Rectal smooth muscle tissue (tissue), 1 donor: ENCODE measurements around the gene NAA80.

Experiments used
- H3K27ac ChIP-seq: one replicate; pipeline ENCODE4 v1.7.0; 2013; ENCODE audit warnings: low read depth, low read length, inconsistent platforms
- H3K27me3 ChIP-seq: one replicate; pipeline ENCODE4 v1.7.0; 2013; ENCODE audit warnings: low read length; ENCODE audit not compliant: control insufficient read depth, insufficient read depth
- H3K36me3 ChIP-seq: one replicate; pipeline ENCODE4 v1.7.0; 2013; ENCODE audit warnings: low read length; ENCODE audit not compliant: control insufficient read depth, insufficient read depth
- H3K4me1 ChIP-seq: one replicate; pipeline ENCODE4 v1.7.0; 2013; ENCODE audit warnings: low read length; ENCODE audit not compliant: control insufficient read depth, insufficient read depth
- H3K4me3 ChIP-seq: one replicate; pipeline ENCODE4 v1.7.0; 2013; ENCODE audit warnings: low read length
- H3K9ac ChIP-seq: one replicate; pipeline ENCODE4 v1.7.0; 2013; ENCODE audit warnings: low read length

Gene NAA80

DNA sequence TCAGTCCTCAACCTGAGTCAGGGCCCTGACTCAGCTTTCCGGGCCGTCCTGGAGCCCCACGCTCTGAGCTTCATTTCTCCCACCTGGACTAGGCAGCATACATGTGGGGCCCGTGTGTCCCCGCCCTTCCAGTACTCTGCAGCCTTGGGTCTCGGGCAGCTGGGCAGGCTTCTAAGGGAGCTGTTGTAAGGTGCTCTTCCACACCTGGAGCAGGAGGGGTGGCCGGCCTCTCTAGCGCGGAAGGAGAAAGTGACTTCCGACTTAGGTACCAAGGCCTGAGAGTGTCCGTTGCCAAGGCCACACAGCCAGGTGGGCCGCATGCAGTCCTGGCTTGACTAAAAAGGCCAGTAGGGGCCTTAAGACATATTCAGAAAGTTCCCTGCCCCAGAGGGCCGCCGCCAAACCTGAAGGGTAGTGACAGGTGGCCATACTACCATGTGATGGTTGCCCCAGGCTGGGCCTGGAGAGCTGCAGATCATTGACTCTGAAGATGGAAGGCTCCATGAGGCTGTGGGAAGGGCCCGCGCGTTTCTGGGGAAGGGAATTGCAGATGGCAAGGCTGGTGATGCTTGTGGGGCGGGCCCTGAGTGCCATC, 39.7 kb downstream of the NAA80 start:
- Histone ChIP-seq H3K27ac (peak overlapping the region; percentile 97), H3K36me3 (peaks cover 28% of the 10 kb centered on the region), H3K4me1 (peaks cover 27% of the 10 kb centered on the region), H3K27me3 (peaks cover 3% of the 10 kb centered on the region), H3K4me3 (peak overlapping the region; percentile 45), H3K9ac (no peak overlapping the region)

DNA sequence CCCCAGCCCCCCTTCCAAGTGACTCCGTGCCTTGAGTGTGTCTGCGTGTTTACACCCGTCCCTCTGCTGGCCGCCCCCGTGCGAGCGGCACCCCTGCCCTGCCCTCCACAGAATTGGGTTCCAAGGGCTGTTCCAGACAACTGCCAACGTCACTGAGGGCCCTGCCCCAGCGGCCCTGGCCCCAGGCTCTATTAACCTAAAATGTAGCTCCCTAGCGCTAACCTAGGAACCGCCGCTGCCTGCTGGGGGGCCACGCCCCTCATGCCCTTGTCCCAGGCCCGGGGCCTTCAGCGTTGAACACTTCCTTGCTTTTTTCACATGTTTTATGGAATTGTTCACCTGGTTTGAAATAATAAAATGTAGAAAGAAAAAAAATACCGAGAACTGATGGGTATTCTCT, 40.2 kb downstream of the NAA80 start:
- Histone ChIP-seq H3K27ac (peak overlapping the region; percentile 97), H3K9ac (no peak overlapping the region), H3K4me3 (no peak overlapping the region), H3K4me1 (peaks cover 21% of the 10 kb centered on the region), H3K36me3 (peaks cover 29% of the 10 kb centered on the region), H3K27me3 (no peaks in the 10 kb centered on the region)

DNA sequence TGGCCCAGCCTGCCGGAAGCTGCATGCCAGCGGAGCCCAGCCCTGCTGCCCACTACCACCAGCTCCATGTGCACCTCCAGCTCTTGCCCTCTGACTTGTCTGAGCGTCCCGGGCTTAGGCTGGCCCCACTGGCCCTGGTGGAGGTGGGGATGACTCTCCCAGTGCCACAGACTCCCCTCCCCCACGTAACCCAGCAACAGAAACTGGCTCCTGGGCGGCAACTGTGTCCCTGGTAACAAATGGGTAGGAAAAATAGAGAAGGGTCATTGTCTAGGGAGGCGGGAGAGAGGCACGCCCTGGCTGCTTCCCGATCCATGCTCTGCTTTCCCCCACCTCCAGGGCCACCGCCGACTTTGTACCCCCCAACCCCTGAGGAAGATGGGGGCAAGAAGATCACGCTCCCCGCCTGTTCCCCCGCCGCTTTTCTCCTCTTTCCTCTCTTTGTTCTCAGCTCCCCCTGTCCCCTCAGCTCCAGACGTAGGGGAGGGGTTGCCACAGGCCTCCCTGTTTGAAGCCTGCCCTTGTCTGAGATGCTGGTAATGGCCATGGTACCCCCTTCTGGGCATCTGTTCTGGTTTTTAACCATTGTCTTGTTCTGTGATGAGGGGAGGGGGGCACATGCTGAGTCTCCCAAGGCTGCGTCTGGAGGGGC, 41.0 kb downstream of the NAA80 start:
- peak overlapping the region; percentile 97 for H3K27ac ChIP-seq
- no peak overlapping the region for H3K4me3 ChIP-seq
- peaks cover 32% of the 10 kb centered on the region for H3K36me3 ChIP-seq
- no peak overlapping the region for H3K9ac ChIP-seq
- H3K27me3 ChIP-seq: no peaks in the 10 kb centered on the region
- peaks cover 21% of the 10 kb centered on the region for H3K4me1 ChIP-seq

DNA sequence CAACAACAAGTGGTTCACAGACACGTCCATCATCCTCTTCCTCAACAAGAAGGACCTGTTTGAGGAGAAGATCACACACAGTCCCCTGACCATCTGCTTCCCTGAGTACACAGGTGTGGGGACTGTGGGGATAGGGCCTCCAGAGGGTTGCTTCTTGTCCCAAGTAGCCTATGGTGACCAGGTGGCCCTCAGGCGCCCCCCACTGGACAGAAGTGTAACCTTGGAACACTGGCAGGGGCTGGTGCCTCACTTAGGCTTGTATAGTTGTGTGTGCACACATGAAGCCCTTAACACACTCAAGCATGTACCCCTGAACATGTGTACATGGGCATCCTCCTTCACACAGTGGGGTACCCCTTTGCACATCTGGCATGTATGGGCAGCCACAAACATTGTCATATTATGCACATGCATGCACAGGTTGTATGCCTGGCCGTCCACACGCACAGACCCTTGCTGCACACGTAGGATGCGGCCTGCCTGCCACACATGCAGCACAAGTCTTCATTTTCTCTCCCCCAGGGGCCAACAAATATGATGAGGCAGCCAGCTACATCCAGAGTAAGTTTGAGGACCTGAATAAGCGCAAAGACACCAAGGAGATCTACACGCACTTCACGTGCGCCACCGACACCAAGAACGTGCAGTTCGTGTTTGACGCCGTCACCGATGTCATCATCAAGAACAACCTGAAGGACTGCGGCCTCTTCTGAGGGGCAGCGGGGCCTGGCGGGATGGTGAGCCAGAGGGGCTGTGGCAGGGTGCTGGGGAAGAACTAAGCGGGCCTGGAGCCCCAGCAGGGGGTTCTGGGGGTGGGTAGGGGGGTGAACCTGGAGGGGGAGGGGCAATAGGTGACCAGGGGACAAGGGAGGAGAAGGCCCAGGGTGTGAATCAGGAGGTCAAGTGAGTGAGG, 42.0 kb downstream of the NAA80 start:
- no peak overlapping the region for H3K27ac ChIP-seq

DNA sequence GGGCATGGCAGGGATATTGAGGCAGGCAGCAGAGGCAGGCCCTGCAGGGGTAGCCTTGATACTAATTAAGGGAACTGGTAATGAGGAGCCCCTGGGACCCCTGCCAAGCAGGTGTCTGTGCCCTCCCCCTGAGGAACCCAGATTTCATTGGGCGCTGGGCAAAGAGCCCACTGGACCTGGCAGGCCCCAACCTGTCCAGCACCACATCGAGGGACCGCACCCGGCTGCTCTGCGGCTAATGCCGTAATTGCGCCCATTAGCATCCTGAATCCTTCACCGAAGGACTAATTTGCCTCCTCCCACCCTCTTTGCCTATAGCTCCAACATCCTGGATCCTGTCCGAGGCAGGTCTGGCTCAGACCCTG, 44.0 kb downstream of the NAA80 start:
- Histone ChIP-seq H3K36me3 (peaks cover 39% of the 10 kb centered on the region), H3K27me3 (no peaks in the 10 kb centered on the region), H3K4me1 (peaks cover 7% of the 10 kb centered on the region), H3K27ac (no peak overlapping the region), H3K4me3 (no peak overlapping the region), H3K9ac (no peak overlapping the region)

More for the DNA sequence above, 42.0 kb downstream of the NAA80 start:
- Histone ChIP-seq H3K27me3 (no peaks in the 10 kb centered on the region), H3K4me3 (no peak overlapping the region), H3K9ac (no peak overlapping the region), H3K36me3 (peaks cover 32% of the 10 kb centered on the region), H3K4me1 (peaks cover 21% of the 10 kb centered on the region)

DNA sequence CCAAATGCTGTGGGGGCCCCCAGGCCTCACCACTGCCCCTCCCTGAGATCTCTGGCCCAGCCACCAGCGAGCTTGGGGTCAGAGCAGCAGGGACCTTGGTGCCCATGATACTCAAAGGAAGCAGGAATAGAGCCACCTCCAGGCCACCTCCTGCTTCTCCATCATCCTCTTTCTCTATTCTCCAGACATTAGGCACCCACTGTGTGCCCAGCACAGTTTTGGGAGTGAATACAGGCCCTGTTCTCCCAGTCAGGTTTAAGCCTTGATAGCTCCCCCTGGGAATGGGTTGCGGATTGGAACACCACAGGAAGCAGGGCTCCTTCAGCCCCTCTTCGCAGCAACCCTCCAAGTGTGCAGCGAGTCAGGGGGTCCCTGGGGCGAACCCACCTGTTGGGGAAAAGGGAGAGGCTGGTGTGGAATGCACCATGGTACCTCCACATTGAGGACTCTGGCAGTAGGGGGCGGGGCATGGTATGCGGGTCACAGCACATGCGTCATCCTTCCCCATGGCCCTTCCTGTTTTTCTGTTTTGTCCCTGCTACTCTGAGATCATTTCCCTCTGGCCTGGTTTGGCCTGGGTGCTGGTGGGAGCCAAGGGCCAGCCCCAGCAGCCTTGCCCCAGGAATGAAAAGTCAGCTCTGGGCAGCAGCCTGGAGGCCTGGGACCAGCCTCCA, 44.5 kb downstream of the NAA80 start:
- H3K9ac ChIP-seq: no peak overlapping the region
- H3K4me3 ChIP-seq: no peak overlapping the region

DNA sequence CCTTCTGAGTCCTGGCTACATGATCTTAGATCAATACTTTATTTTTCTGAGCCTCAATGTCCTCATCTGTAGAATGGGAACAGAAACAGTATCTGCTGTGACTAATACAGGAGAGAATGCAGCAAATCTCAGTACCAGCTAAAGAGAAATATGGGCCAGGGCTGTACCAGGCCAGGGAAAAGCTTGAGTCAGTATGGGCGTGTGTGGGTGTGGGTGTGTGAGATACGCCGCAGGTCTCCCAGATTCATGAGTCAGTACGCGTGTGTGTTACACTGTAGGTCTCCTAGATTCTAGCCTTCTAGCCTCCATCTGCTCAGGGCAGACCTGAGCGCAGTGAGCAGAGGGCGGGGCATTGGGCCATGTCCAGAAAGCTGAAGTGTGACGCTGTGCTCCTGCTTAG, 48.0 kb downstream of the NAA80 start:
- no peak overlapping the region for H3K4me3 ChIP-seq
- H3K36me3 ChIP-seq: peaks cover 23% of the 10 kb centered on the region
- H3K27ac ChIP-seq: no peak overlapping the region
- H3K9ac ChIP-seq: no peak overlapping the region
- H3K4me1 ChIP-seq: peaks cover 7% of the 10 kb centered on the region
- H3K27me3 ChIP-seq: no peaks in the 10 kb centered on the region

More for the DNA sequence above, 44.5 kb downstream of the NAA80 start:
- Histone ChIP-seq H3K27ac (no peak overlapping the region), H3K4me1 (peaks cover 5% of the 10 kb centered on the region), H3K36me3 (peaks cover 39% of the 10 kb centered on the region), H3K27me3 (no peaks in the 10 kb centered on the region)

DNA sequence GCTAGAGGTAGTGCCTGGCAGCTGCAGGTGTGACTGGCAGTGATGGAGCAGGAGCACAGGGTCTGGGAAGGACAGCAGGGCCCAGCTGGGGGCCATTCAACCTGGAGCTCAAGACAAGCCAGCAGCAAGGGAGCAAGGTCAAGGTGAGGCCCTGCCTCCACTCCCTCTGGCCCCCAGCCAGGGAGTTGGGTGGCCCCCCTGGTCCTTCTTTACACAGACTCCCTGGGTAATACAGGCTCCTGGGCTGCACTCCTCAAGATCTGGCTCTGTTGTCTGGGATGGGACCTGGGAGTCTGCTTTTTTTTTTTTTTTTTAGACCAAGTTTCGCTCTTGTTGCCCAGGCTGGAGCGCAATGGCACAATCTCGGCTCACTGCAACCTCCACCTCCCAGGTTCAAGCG, 48.7 kb downstream of the NAA80 start:
- Histone ChIP-seq H3K27ac (no peak overlapping the region), H3K4me3 (no peak overlapping the region), H3K4me1 (peaks cover 11% of the 10 kb centered on the region), H3K9ac (no peak overlapping the region), H3K36me3 (peaks cover 20% of the 10 kb centered on the region), H3K27me3 (no peaks in the 10 kb centered on the region)

DNA sequence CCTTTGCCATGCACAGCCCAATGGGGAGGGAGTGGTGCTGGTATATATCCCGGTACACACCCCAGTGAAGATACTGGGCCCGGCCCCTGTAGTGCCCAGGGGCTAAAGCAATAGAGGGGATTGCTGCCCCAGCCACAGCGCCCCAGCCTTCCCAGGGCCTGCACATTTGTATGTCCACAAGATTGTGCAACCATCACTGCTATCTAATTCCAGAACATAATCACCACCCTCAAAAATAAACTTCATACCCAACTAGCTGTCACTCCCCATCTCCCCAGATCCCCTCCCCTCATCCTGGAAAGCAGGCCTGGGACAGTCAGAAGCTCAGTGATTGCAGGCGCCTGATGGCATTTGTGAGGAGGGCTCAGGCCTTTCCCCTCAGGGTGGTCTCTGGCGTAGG, 49.7 kb downstream of the NAA80 start:
- peaks cover 13% of the 10 kb centered on the region for H3K36me3 ChIP-seq

DNA sequence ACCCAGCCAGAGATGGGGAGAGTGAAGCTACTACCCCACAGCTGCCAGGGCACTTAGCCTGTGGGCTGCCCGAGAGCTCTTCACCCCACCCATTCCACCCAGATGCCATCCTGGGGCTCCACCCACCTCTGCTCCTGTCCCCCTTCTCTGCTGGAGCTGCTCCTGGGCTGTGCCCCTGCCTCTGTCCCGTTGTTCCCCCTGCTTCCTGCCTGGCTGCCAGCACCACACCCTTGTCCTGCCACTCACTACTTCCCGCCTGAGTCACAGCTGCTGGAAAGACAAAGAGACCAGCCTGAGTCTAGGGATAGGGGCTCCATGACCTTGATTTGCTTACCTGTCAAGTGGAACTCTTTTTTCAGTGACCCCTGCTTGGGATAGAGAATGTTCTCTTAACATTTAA, 50.8 kb downstream of the NAA80 start:
- H3K36me3 ChIP-seq: peaks cover 10% of the 10 kb centered on the region
- H3K4me1 ChIP-seq: peaks cover 12% of the 10 kb centered on the region
- H3K9ac ChIP-seq: no peak overlapping the region
- H3K27ac ChIP-seq: no peak overlapping the region
- no peaks in the 10 kb centered on the region for H3K27me3 ChIP-seq
- H3K4me3 ChIP-seq: no peak overlapping the region

More for the DNA sequence above, 49.7 kb downstream of the NAA80 start:
- H3K27ac ChIP-seq: no peak overlapping the region
- no peaks in the 10 kb centered on the region for H3K27me3 ChIP-seq
- no peak overlapping the region for H3K4me3 ChIP-seq
- H3K4me1 ChIP-seq: peaks cover 12% of the 10 kb centered on the region
- no peak overlapping the region for H3K9ac ChIP-seq

DNA sequence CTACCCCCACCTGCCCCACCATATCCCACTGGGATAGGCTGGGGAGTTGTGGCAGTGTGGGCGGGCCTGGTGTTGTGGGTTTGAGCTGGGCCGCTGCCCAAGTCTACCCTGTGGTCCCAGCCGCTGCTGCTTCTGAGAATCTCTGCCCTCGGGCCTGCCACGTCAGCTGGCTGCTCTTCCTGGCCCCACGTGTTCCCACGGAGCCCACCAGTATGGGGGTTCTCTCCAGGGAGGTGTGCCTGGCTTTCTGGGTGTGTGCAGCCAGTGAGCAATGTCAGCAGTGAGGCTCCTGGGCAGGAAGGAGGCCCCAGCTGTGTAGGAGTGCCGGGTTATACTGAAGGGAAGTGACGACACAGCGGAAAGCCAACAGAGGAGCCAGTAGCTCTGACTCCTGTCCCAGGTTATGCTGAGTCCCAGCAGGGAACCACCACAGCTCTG, 52.7 kb downstream of the NAA80 start:
- Histone ChIP-seq H3K27ac (peak overlapping the region; percentile 53), H3K27me3 (no peaks in the 10 kb centered on the region), H3K4me1 (peaks cover 13% of the 10 kb centered on the region), H3K9ac (peak overlapping the region; percentile 3), H3K36me3 (peaks cover 5% of the 10 kb centered on the region), H3K4me3 (peak overlapping the region; percentile 53)
